ENCODE measurements around the gene GNAZ. TPM values are rescaled to one million over a fixed set of nuclear protein-coding genes. Genes with fewer than 3 reads are reported as not detected.

GNAZ gene
- total and polyA plus RNA-seq, 2 experiments from 2014 or later, result 0.24 to 0.65 TPM

DNA sequence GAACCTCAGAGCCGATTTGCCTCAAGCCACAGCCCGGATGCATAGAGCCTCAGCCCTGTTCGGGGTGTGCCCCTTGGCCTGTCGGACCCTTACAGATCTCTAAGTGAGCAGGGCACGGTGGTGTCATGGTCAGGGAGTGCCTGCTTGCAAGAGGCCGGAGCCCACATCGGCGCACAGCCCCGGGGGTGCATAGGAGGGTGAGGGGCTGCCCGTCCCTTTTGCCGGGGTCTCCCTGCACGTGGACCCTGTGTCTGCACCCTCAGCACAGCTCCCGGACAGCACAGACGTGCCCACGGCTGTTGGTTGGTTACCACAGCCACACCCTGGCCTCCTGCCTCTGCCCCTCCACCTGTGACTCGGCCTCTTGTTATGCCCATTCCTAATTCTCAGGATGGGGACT lies 81.5 kb downstream of the GNAZ start:
- WGBS, 2 experiments (ENCODE audit: low coverage in 1 of 2, low lambda C conversion rate in 2 of 2, missing lambda C conversion rate in 2 of 2), result 78 to 84% methylated on average over 15 to 16 of the region's 16 CpGs
- H3K27ac ChIP-seq, result no peak overlapping the region
- no peaks in the 10 kb centered on the region for H3F3A ChIP-seq (ENCODE audit: insufficient read depth)
- no peaks in the 10 kb centered on the region for H3K27me3 ChIP-seq (replicated peaks; ENCODE audit: insufficient read depth)
- no peaks in the 10 kb centered on the region for H3K9me2 ChIP-seq (ENCODE audit: insufficient read depth)
- no peaks in the 10 kb centered on the region for H3K36me3 ChIP-seq (ENCODE audit: low read depth)
- H3K4me2 ChIP-seq (ENCODE audit: unreplicated experiment), result no peak overlapping the region
- in situ Hi-C loops (cut with MboI), result no loop called here
- no peaks in the 10 kb centered on the region for H3K4me1 ChIP-seq (ENCODE audit: insufficient read depth)
- no peak overlapping the region for H2AFZ ChIP-seq
- TF ChIP-seq EZH2 (IDR thresholded peaks at IDR 0.05; ENCODE audit: insufficient read depth, poor library complexity, severe bottlenecking), result no peak
- TF ChIP-seq EZH2phosphoT487 (IDR thresholded peaks at IDR 0.05; ENCODE audit: insufficient read depth, low read depth), result no peak
- no peaks in the 10 kb centered on the region for H3K79me2 ChIP-seq (ENCODE audit: insufficient read depth)
- H3K9ac ChIP-seq, result no peak overlapping the region
- no peaks in the 10 kb centered on the region for H3K9me3 ChIP-seq (ENCODE audit: low read depth)
- H3K4me3 ChIP-seq, result no peak overlapping the region
- no peak for DNase-seq
- no peaks in the 10 kb centered on the region for H4K20me1 ChIP-seq (ENCODE audit: insufficient read depth)

- H3K36me3 ChIP-seq (ENCODE audit: low read depth), result no peaks in the 10 kb centered on the region
- 88 to 91% methylated on average over 19 of the region's 19 CpGs for WGBS, 2 experiments (ENCODE audit: low coverage in 1 of 2, low lambda C conversion rate in 2 of 2, missing lambda C conversion rate in 2 of 2)
- no peaks in the 10 kb centered on the region for H3K79me2 ChIP-seq (ENCODE audit: insufficient read depth)
- TF ChIP-seq EZH2phosphoT487 (IDR thresholded peaks at IDR 0.05; ENCODE audit: insufficient read depth, low read depth) (no peak), EZH2 (IDR thresholded peaks at IDR 0.05; ENCODE audit: insufficient read depth, poor library complexity, severe bottlenecking) (no peak)
- no peaks in the 10 kb centered on the region for H4K20me1 ChIP-seq (ENCODE audit: insufficient read depth)
- H3K9me2 ChIP-seq (ENCODE audit: insufficient read depth), result no peaks in the 10 kb centered on the region
- no peaks in the 10 kb centered on the region for H3K4me1 ChIP-seq (ENCODE audit: insufficient read depth)
- no peaks in the 10 kb centered on the region for H3K9me3 ChIP-seq (ENCODE audit: low read depth)
- H3K9ac ChIP-seq, result no peak overlapping the region
- H3K4me2 ChIP-seq (ENCODE audit: unreplicated experiment), result no peak overlapping the region
- no peak overlapping the region for H3K27ac ChIP-seq
- in situ Hi-C loops (cut with MboI), result no loop called here
- H3K4me3 ChIP-seq, result no peak overlapping the region
- no peak overlapping the region for H2AFZ ChIP-seq
- DNase-seq, result no peak
- H3K27me3 ChIP-seq (replicated peaks; ENCODE audit: insufficient read depth), result no peaks in the 10 kb centered on the region
- no peaks in the 10 kb centered on the region for H3F3A ChIP-seq (ENCODE audit: insufficient read depth)
These were observed 82.2 kb downstream of the GNAZ start for GRCh38 chr22:23152238-23153114.

GRCh38 chr22:23153994-23154393 lies 83.7 kb downstream of the GNAZ start:
- H4K20me1 ChIP-seq (ENCODE audit: insufficient read depth), result no peaks in the 10 kb centered on the region
- H3K9me3 ChIP-seq (ENCODE audit: low read depth), result no peaks in the 10 kb centered on the region
- H3K27me3 ChIP-seq (replicated peaks; ENCODE audit: insufficient read depth), result no peaks in the 10 kb centered on the region
- no peak overlapping the region for H3K4me3 ChIP-seq
- TF ChIP-seq EZH2phosphoT487 (IDR thresholded peaks at IDR 0.05; ENCODE audit: insufficient read depth, low read depth) (no peak), EZH2 (IDR thresholded peaks at IDR 0.05; ENCODE audit: insufficient read depth, poor library complexity, severe bottlenecking) (no peak)
- no peaks in the 10 kb centered on the region for H3K79me2 ChIP-seq (ENCODE audit: insufficient read depth)
- in situ Hi-C loops (cut with MboI), result no loop called here
- DNase-seq, result no peak
- H3K9ac ChIP-seq, result no peak overlapping the region
- H3K27ac ChIP-seq, result no peak overlapping the region
- H3F3A ChIP-seq (ENCODE audit: insufficient read depth), result no peaks in the 10 kb centered on the region
- no peaks in the 10 kb centered on the region for H3K9me2 ChIP-seq (ENCODE audit: insufficient read depth)
- H3K4me2 ChIP-seq (ENCODE audit: unreplicated experiment), result no peak overlapping the region
- H3K4me1 ChIP-seq (ENCODE audit: insufficient read depth), result no peaks in the 10 kb centered on the region
- WGBS, 2 experiments (ENCODE audit: low coverage in 1 of 2, low lambda C conversion rate in 2 of 2, missing lambda C conversion rate in 2 of 2), result 96 to 97% methylated on average over 4 to 7 of the region's 7 CpGs
- no peak overlapping the region for H2AFZ ChIP-seq
- H3K36me3 ChIP-seq (ENCODE audit: low read depth), result no peaks in the 10 kb centered on the region

DNA sequence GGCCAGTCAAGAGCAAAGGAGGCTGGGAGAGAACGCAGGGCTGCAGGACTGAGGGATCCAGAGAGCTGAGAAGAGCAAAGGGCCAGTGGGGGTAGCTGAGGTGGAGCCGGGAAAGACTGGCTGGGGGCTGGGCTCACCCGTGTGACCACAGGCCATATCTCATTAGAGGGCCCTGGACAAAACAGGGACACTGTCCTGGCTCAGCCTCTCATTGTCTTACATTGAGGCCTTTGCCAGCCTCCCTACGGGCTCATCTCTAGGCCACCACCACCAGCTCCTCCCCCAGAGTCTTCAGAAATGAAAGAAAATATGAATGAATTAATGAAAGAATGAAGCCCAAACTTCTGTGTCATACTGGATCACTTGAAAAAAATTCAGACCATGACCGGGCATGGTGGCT lies 84.1 kb downstream of the GNAZ start:
- Histone ChIP-seq H3K4me3 (no peak overlapping the region), H3K9me3 (ENCODE audit: low read depth) (no peaks in the 10 kb centered on the region), H3K4me1 (ENCODE audit: insufficient read depth) (no peaks in the 10 kb centered on the region), H4K20me1 (ENCODE audit: insufficient read depth) (no peaks in the 10 kb centered on the region), H3K9ac (no peak overlapping the region), H3K27me3 (replicated peaks; ENCODE audit: insufficient read depth) (no peaks in the 10 kb centered on the region), H3K4me2 (ENCODE audit: unreplicated experiment) (no peak overlapping the region), H3K9me2 (ENCODE audit: insufficient read depth) (no peaks in the 10 kb centered on the region), H3K36me3 (ENCODE audit: low read depth) (no peaks in the 10 kb centered on the region), H2AFZ (no peak overlapping the region), H3K27ac (no peak overlapping the region), H3K79me2 (ENCODE audit: insufficient read depth) (no peaks in the 10 kb centered on the region), H3F3A (ENCODE audit: insufficient read depth) (no peaks in the 10 kb centered on the region)
- 86 to 89% methylated on average over 5 of the region's 5 CpGs for WGBS, 2 experiments (ENCODE audit: low coverage in 1 of 2, low lambda C conversion rate in 2 of 2, missing lambda C conversion rate in 2 of 2)
- in situ Hi-C loops (cut with MboI), result no loop called here
- TF ChIP-seq EZH2 (IDR thresholded peaks at IDR 0.05; ENCODE audit: insufficient read depth, poor library complexity, severe bottlenecking), result no peak
- TF ChIP-seq EZH2phosphoT487 (IDR thresholded peaks at IDR 0.05; ENCODE audit: insufficient read depth, low read depth), result no peak
- no peak for DNase-seq
